A172 (cell line): Measurements from ENCODE around the gene FOSL2. TPM values are rescaled to one million over a fixed set of nuclear protein-coding genes. Genes with fewer than 3 reads are reported as not detected.

ENCODE experiments used
- DNase-seq: peaks from one replicate; pipeline ENCODE4 v3.0.0-alpha.2; 2015; ENCODE audit warnings: low spot score
- total RNA-seq: library from RNA; depleted of rRNA; stranded (reverse); fragments of >200 nt; shearing (Covaris generic); gene quantifications from 2 replicates; pipeline ENCODE4 v1.2.3, GENCODE V29; 2014

Gene FOSL2
- total RNA-seq, 1 experiment from 2014 or later, result 36.1 TPM

- no peak for DNase-seq
These were observed 20.0 kb downstream of the FOSL2 start for GRCh38 chr2:28412625-28413151.

DNA sequence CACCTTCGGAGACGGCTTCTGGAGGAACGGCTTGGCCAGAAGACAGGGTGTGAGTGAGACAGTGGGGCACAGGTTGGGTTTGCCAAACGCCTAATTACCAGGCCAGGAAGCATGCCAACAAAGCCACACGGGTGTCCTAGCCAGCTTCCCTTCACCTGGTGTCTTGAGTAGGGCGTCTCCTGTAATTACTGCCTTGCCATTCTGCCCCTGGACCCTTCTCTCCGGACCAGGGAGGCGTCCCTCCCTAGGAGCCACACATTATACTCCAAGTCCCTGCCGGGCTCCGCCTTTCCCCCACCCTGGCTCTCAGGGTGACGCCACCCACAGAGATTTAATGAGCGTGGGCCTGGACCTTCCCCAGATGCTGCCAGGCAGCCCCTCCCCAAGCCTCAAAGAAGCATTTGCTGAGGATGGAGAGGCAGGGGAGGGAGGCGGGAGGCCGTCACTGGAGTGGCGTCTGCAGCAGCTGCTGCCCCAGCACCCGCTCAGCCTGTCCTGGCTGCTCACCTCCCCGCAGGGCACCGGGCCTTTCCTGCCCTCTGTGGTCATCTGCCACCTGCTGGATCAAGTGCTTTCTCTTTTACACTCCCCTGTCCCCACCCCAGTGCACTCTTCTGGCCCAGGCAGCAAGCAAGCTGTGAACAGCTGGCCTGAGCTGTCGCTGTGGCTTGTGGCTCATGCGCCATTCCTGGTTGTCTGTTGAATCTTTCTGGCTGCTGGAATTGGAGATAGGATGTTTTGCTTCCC, 20.7 kb downstream of the FOSL2 start:
- DNase-seq, result peak; percentile 93

GRCh38 chr2:28413899-28414295, 21.2 kb downstream of the FOSL2 start:
- no peak for DNase-seq

GRCh38 chr2:28414583-28414982, 21.9 kb downstream of the FOSL2 start:
- no peak for DNase-seq

- no peak for DNase-seq
These were observed 22.4 kb downstream of the FOSL2 start for GRCh38 chr2:28415010-28415409.

- no peak for DNase-seq
These were observed 23.1 kb downstream of the FOSL2 start for GRCh38 chr2:28415715-28416114.

DNA sequence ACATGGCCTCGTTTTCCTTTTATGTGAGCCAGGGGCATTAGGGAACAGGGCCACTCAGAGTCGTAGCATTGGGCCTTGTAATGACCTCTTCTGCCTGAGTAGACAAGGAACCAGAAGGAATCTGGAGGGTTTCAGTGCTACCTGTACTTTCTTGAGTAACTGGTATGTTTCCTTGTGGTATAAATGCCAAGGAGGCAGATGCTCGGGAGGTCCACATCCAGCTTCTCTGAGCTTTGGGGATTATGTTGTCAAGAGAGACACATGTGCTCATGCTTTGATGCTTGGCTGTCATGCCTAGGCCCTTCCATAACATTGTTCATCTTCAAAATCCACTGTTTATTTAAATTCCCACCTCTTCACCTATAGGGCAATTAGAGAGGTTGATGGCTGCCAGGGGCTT, 26.3 kb downstream of the FOSL2 start:
- no peak for DNase-seq

GRCh38 chr2:28419443-28420270, 27.0 kb downstream of the FOSL2 start:
- DNase-seq, result no peak

DNA sequence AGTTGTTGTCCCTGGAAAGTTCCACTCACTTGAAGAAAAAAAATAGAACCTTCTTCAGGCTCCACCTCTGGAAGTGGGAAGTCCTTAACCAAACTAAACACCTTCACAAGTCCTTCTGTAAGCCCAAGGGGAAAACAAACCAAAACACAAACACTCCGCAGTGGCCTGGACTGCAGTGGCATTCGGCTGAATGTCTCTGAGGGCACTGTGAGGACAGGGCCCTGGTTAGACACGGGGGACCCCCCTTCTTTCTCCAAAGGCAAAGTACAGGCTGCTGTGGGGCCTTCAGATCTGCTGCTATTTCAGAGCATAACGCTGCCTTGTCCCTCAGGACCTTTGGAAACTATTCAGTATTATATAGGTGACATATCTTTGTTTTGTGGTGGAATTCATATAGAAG, 28.1 kb downstream of the FOSL2 start:
- no peak for DNase-seq

DNA sequence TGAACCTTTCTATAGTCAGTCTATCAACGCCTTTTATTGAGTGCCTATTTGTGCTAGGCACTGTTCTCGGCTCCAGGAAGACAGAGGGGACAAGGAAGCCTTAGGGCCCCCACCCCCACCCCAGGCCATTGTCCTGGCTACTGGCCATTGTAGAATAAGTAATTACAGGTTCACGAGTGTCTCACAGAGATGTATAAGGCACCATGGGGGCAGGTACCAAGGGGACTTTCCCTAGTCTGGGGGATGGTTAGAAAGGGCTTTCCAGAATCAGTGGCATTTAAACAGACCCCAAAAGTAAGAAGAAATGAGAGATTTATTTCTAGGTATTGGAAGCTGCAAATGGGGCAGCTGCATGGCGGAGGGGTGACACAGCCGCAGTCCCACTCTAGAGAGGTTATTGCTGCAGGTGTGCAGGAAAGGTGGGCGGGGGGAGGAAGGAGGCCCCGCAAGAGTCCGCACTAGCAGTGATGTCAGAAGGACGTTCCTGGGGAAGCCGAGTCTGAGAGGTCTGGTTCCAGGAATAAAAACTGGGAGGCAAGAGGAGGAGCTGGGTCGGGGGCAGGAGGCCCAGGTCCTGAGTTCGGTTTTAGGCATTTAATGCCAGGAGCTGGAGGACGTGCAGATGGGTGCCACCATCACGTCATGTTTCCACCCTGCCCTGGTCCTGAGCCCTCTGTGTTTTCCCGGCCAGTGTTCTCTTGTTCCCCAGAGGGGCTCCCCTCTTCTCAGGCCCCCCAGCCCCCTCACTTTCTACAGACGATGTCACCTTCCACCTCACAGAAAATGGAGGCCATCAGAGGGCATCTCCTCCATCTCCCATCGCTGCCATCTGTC, 30.5 kb downstream of the FOSL2 start:
- no peak for DNase-seq

DNA sequence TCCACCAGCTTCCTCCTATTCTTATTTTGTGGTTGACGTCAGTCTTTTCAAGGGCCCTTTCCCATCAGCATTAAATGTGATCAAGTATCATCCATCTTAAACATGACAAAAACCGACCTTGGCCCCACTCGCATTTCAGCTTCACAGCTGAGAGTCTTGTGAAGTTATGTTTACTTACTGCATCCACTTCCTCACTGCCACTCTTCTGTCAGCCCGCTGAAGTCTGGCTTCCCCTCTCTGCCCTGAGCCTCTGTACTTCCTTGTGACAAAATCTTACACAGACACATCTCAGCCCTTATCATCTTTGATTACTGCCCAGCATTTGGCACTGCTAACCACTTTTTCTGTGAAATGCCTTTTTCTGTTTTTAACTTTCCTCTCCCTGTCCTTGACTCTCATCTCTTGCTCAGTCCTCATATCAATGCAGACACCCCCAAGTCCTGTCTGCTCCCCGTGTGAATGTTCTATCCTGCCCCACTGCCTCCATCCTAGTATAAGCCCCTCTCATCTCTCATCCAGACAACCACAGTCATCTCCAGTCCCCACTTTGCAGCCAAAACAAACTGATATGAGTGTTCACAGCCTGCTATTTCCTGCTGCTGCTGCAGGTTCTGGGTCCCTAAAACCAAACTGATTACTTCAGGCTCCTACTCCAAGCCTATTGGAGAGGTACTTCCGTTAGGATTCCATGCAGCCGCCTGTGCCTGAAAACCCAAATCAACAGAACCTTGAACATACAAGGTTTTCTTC, 31.4 kb downstream of the FOSL2 start:
- DNase-seq, result no peak

- no peak for DNase-seq
These were observed 32.3 kb downstream of the FOSL2 start for GRCh38 chr2:28424799-28425463.

DNA sequence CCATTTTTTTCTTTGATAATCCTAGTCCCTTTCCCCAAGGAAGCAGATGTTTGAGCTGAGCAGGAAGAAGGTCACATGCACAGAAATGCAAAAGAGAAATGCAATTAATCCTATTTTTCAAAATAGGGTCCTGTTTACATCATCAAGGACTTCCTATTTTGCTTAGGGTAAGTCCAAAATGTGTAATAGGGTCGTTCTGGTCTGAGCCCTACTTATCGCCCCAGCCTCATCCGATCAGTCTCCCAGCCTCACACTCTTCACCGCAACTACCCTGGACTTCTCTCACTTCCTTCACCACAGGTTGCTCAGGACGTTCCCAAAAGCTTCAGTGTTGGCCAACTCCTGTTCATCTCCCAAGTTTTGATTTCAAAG, 32.8 kb downstream of the FOSL2 start:
- DNase-seq, result no peak

DNA sequence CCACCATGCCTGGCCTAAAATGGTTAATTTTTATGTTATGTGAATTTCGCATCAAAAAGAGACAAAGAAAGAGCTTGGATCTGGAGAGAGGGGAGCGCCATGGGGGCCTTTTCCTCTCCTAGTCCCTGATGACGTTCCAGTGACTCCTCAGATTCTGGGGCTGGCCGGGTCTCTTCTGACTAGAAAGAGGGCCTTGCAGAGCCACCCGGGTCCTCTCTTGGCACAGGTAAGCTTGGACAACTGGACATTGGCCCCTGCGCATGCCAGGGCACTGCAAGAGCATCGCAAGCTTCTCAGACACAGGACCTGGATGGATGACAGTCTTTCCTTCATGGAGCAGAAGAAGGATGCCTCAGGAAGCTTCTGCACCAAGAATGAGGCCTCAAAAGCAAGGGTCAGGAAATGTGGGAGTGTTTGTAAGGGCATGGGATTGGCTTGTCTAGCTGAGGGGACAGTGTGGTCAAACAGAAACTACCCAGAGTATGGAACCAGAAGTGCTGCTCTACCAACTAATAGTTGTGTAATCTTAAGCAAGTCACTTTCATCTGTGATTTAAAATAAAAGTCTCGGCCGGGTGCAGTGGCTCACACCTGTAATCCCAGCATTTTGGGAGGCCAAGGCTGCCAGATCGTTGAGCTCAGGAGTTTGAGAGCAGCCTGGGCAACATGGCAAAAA, 35.2 kb downstream of the FOSL2 start:
- DNase-seq, result no peak

DNA sequence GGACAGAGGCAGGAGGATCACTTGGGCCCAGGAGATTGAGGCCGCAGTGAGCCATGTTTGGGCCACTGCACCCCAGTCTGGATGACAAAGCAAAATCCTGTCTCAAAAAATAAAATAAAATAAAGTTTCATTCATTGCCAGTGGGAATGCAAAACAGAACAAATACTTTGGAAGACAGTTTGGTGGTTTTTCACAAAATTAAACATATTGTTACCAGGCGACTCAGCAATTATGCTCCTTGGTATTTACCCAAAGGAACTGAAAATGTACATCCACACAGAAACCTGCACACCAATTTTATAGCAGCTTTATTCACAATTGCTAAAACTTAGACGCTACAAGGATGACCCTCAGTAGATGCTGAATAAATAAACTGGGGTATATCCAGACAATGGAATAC, 35.8 kb downstream of the FOSL2 start:
- no peak for DNase-seq

- no peak for DNase-seq
These were observed 37.1 kb downstream of the FOSL2 start for GRCh38 chr2:28429636-28430376.

- DNase-seq, result no peak
These were observed 37.7 kb downstream of the FOSL2 start for GRCh38 chr2:28430377-28430765.

- no peak for DNase-seq
These were observed 38.2 kb downstream of the FOSL2 start for GRCh38 chr2:28430788-28431418.

DNA sequence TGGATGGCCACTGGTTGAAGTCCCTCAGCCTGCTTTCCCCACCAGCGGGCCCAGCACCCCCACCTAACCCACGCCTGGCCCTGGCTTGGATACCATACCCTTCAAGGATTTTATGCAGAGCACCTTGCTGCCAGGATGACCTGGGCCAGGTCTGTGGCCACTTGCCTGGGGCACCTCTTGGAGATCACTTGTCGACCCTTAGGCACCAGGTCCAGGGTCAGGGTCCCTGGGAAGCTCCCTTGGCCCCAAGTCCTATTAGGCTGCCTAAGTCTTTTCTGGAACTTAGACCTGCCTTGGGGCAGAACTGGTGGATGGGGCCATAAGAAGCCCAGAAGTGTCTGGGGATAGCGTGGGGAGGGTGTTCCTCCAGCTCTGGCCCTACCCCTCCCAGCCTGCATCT, 39.1 kb downstream of the FOSL2 start:
- no peak for DNase-seq
